IPS-11a (cell line): ENCODE data around the gene FERMT2.

Experiments used
- H3K4me3 ChIP-seq: one replicate; pipeline ENCODE4 v1.5.1; 2013; ENCODE audit warnings: low read depth, low read length, control low read depth

FERMT2 gene

GRCh38 chr14:52829527-52830185, 121.2 kb downstream of the FERMT2 start:
- H3K4me3 ChIP-seq: no peak overlapping the region

- no peak overlapping the region for H3K4me3 ChIP-seq
Observed at GRCh38 chr14:52827426-52827825, 123.4 kb downstream of the FERMT2 start.

GRCh38 chr14:52825085-52825484, 125.8 kb downstream of the FERMT2 start:
- H3K4me3 ChIP-seq: no peak overlapping the region

DNA sequence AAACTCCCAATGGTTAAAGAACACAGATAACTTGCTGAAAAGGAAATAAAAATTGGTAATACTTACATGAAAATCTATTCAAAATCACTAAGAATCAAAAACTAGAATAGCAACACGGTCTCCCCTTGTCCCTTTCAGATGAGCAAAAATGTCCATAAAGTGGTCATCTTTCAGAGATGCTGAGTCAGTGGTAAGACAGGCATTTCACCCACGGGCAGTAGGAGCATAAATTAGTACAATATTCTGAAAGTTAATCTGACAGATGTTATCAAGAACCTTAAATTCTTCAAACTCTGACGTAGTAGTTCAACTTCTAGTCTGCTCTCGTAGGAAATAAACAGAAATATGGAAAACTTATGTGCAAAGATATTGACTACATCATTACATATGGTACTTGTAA, 126.4 kb downstream of the FERMT2 start:
- H3K4me3 ChIP-seq: no peak overlapping the region

- H3K4me3 ChIP-seq: no peak overlapping the region
Observed at GRCh38 chr14:52821805-52822250, 129.0 kb downstream of the FERMT2 start.

DNA sequence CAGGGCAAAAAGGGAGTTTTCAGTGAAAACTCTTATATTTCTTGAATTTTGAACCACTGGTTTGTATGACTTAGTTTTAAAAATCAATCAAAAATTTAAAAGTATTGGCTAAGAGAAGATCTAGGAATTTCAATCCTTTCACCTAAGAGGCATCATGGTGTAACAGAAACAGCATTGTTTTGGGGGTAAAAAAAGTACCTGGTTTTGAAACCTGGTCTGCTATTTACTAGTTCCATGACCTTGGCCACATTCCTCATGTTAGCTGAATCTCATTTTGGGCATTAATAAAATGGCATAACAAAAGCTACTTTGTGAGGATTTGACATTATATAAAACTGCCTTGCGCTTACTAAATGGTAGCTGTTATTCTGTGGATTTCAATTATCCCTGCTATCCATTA, 142.7 kb downstream of the FERMT2 start:
- H3K4me3 ChIP-seq: no peak overlapping the region
